GM23338 (cell line): Measurements from ENCODE around the gene EVI5L. TPM values are rescaled to one million over a fixed set of nuclear protein-coding genes. Genes with fewer than 3 reads are reported as not detected.
A peak's percentile ranks its signal among the peaks of the same experiment; 100 is the strongest.

Experiments used
- ATAC-seq: fragments of 200-7000 bp; cut with Tn5 transposase; 3 replicates; pipeline ENCODE4 v1.9.1; 2020
- DNase-seq: peaks from one replicate; pipeline ENCODE4 v3.0.0-alpha.2; 2015; ENCODE audit warnings: low spot score
- H2AFZ ChIP-seq: fragments of 200-600 bp; sonication (generic); 2 replicates; pipeline ENCODE4 v1.8.0; 2016; ENCODE audit warnings: antibody characterized with exemption, mild to moderate bottlenecking, moderate library complexity
- H3F3A ChIP-seq: fragments of 200-600 bp; sonication (generic); replicated peaks from 2 replicates; pipeline ENCODE4 v1.8.0; 2017; ENCODE audit warnings: antibody characterized with exemption, mixed run types, low read depth
- H3K27ac ChIP-seq: fragments of 200-600 bp; sonication (generic); 2 replicates; pipeline ENCODE4 v1.6.1; 2016; ENCODE audit warnings: low read depth
- H3K27me3 ChIP-seq: fragments of 200-600 bp; sonication (generic); 2 replicates; pipeline ENCODE4 v1.8.0; 2016; ENCODE audit warnings: mild to moderate bottlenecking, mixed run types, moderate library complexity; ENCODE audit not compliant: insufficient read depth
- H3K36me3 ChIP-seq: fragments of 200-600 bp; sonication (generic); 2 replicates; pipeline ENCODE4 v1.8.0; 2016; ENCODE audit warnings: mild to moderate bottlenecking; ENCODE audit not compliant: insufficient read depth
- H3K4me1 ChIP-seq: fragments of 200-600 bp; sonication (generic); 2 replicates; pipeline ENCODE4 v1.8.0; 2016; ENCODE audit warnings: mild to moderate bottlenecking, moderate library complexity; ENCODE audit not compliant: insufficient read depth
- H3K4me2 ChIP-seq: fragments of 200-600 bp; sonication (generic); 2 replicates; pipeline ENCODE4 v1.7.1; 2017; ENCODE audit warnings: mixed run types
- H3K4me3 ChIP-seq: fragments of 200-600 bp; sonication (generic); 2 replicates; pipeline ENCODE4 v1.6.1; 2016; ENCODE audit warnings: mixed run types
- H3K79me2 ChIP-seq: fragments of 200-600 bp; sonication (generic); replicated peaks from 2 replicates; pipeline ENCODE4 v1.8.0; 2017; ENCODE audit warnings: mild to moderate bottlenecking; ENCODE audit not compliant: insufficient read depth
- H3K9me2 ChIP-seq: fragments of 200-600 bp; sonication (generic); 2 replicates; pipeline ENCODE4 v1.8.0; 2017; ENCODE audit not compliant: insufficient read depth
- H4K20me1 ChIP-seq: fragments of 200-600 bp; sonication (generic); replicated peaks from 2 replicates; pipeline ENCODE4 v1.8.0; 2017; ENCODE audit warnings: mild to moderate bottlenecking; ENCODE audit not compliant: insufficient read depth
- H3K27ac Mint-ChIP-seq: 2 replicates; pipeline ENCODE4 v1.8.0; 2020; ENCODE audit warnings: inconsistent platforms, mild to moderate bottlenecking, moderate library complexity, mixed read lengths
- H3K27me3 Mint-ChIP-seq: 3 replicates; pipeline ENCODE4 v1.8.0; 2022; ENCODE audit warnings: low read depth, mild to moderate bottlenecking, moderate library complexity, mixed read lengths, inconsistent platforms; ENCODE audit not compliant: insufficient read depth, poor library complexity
- H3K36me3 Mint-ChIP-seq: 3 replicates; pipeline ENCODE4 v1.8.0; 2021; ENCODE audit warnings: low read depth, mild to moderate bottlenecking, inconsistent platforms, moderate library complexity, mixed read lengths
- H3K4me1 Mint-ChIP-seq: 3 replicates; pipeline ENCODE4 v1.8.0; 2020; ENCODE audit warnings: mild to moderate bottlenecking, inconsistent platforms, mixed read lengths
- H3K4me3 Mint-ChIP-seq: 3 replicates; pipeline ENCODE4 v1.8.0; 2021; ENCODE audit warnings: moderate library complexity, mild to moderate bottlenecking, inconsistent platforms, mixed read lengths
- H3K9me3 Mint-ChIP-seq: 3 replicates; pipeline ENCODE4 v1.8.0; 2020; ENCODE audit warnings: moderate library complexity, mild to moderate bottlenecking, inconsistent platforms, mixed read lengths
- CREB1 ChIP-seq: fragments of 250-450 bp; sonication (Bioruptor Pico); IDR thresholded peaks from 2 replicates; pipeline ENCODE4 v1.5.0; 2020; ENCODE audit warnings: low read depth, mild to moderate bottlenecking, moderate library complexity
- CTCF ChIP-seq, 2 experiments: fragments of 200-600 bp in 1 of 2; sonication (generic) in 1 of 2; conservative IDR thresholded peaks; 2 replicates each; pipeline versions ENCODE4 v1.5.1 to v1.6.1; 2016 to 2017; ENCODE audit warnings: antibody characterized with exemption in 2 of 2, low read depth in 2 of 2, mild to moderate bottlenecking in 2 of 2, moderate library complexity in 1 of 2
- ETS1 ChIP-seq: IDR thresholded peaks from 2 replicates; pipeline ENCODE4 v1.6.1; 2016; ENCODE audit warnings: antibody characterized with exemption
- EZH2 ChIP-seq: fragments of 200-600 bp; sonication (generic); IDR thresholded peaks from one replicate; pipeline ENCODE4 v1.8.0; 2017; ENCODE audit warnings: antibody characterized with exemption, mild to moderate bottlenecking, low read depth; ENCODE audit not compliant: unreplicated experiment
- EZH2phosphoT487 ChIP-seq: fragments of 200-600 bp; sonication (generic); IDR thresholded peaks from one replicate; pipeline ENCODE4 v1.8.1; 2018; ENCODE audit warnings: antibody characterized with exemption; ENCODE audit not compliant: unreplicated experiment
- JUNB ChIP-seq: IDR thresholded peaks from one replicate; pipeline ENCODE4 v1.6.1; 2016; ENCODE audit warnings: antibody characterized with exemption; ENCODE audit not compliant: unreplicated experiment
- NANOG ChIP-seq: IDR thresholded peaks from 2 replicates; pipeline ENCODE4 v1.6.1; 2016; ENCODE audit warnings: antibody characterized with exemption, borderline replicate concordance
- POLR2AphosphoS5 ChIP-seq: IDR thresholded peaks from 2 replicates; pipeline ENCODE4 v1.6.1; 2016; ENCODE audit warnings: antibody characterized with exemption, low read depth
- REST ChIP-seq: IDR thresholded peaks from one replicate; pipeline ENCODE4 v1.6.1; 2018; ENCODE audit warnings: antibody characterized with exemption; ENCODE audit not compliant: unreplicated experiment
- STAT1 ChIP-seq: IDR thresholded peaks from one replicate; pipeline ENCODE4 v1.6.1; 2016; ENCODE audit warnings: antibody characterized with exemption; ENCODE audit not compliant: unreplicated experiment
- ZNF114 ChIP-seq: fragments of 250-450 bp; sonication (Bioruptor Pico); IDR thresholded peaks from 2 replicates; pipeline ENCODE4 v1.5.0; 2020; ENCODE audit warnings: mild to moderate bottlenecking, moderate library complexity
- ZNF331 ChIP-seq: fragments of 250-450 bp; sonication (Bioruptor Pico); IDR thresholded peaks from 2 replicates; pipeline ENCODE4 v1.5.0; 2020; ENCODE audit warnings: low read depth, mild to moderate bottlenecking, moderate library complexity
- ZNF462 ChIP-seq: fragments of 250-450 bp; sonication (Bioruptor Pico); IDR thresholded peaks from 2 replicates; pipeline ENCODE4 v1.5.0; 2020; ENCODE audit warnings: mild to moderate bottlenecking, moderate library complexity
- polyA plus RNA-seq: library from polyadenylated mRNA; unstranded; fragments of >200 nt; fragmentation: Nextera tagmentation; extraction: Ambion mirVana; gene quantifications from 2 replicates; pipeline ENCODE4 v1.2.1, GENCODE V29; 2016
- total RNA-seq: library from RNA; depleted of rRNA; stranded (reverse); fragments of >200 nt; shearing (Covaris generic); gene quantifications from 2 replicates; pipeline ENCODE4 v1.2.3, GENCODE V29; 2014

Gene EVI5L
- total and polyA plus RNA-seq, 2 experiments from 2014 or later, result 4.5 to 16.2 TPM

- no peak for ATAC-seq
- 0 out of 2 replicates have a peak, but pooled peaks cover 3% of the 10 kb centered on the region for H3F3A ChIP-seq
- no peaks in the 10 kb centered on the region for H3K9me2 ChIP-seq
- H2AFZ ChIP-seq, result no peak overlapping the region
- Mint-ChIP-seq H3K9me3 (no peaks in the 10 kb centered on the region; the same call in 2 of the 3 replicates), H3K27ac (no peak overlapping the region), H3K4me1 (peaks cover 20% of the 10 kb centered on the region), H3K4me3 (peak overlapping the region; percentile 73; the same call in 2 of the 3 replicates), H3K36me3 (no peaks in the 10 kb centered on the region), H3K27me3 (peaks cover 21% of the 10 kb centered on the region)
- H3K4me2 ChIP-seq, result peak overlapping the region; percentile 74
- DNase-seq, result no peak
- no peaks in the 10 kb centered on the region for H4K20me1 ChIP-seq
- H3K36me3 ChIP-seq, result no peaks in the 10 kb centered on the region
- H3K4me3 ChIP-seq, result peak overlapping the region; percentile 60
- no peaks in the 10 kb centered on the region for H3K79me2 ChIP-seq
- TF ChIP-seq ZNF462 (CRISPR knock-in tag) (no peak), EZH2phosphoT487 (no peak), STAT1 (no peak), EZH2 (no peak), POLR2AphosphoS5 (no peak), ETS1 (no peak), JUNB (no peak), REST (no peak), CTCF (conservative IDR thresholded peaks at IDR 0.05; ENCODE audit: low read depth in 2 of 2) (no peak), ZNF114 (no peak), NANOG (no peak), ZNF331 (CRISPR knock-in tag) (no peak), CREB1 (CRISPR knock-in tag) (no peak)
- H3K27me3 ChIP-seq, result 0 out of 2 replicates have a peak, but pooled peaks cover 6% of the 10 kb centered on the region
- H3K4me1 ChIP-seq, result peaks cover 8% of the 10 kb centered on the region
- no peak overlapping the region for H3K27ac ChIP-seq
Observed at GRCh38 chr19:7830272-7830771, 304 bp downstream of the EVI5L start.
